BE2C (cell line): Measurements from ENCODE around the gene PDS5A.
"Not testable (repeated sequence)": the region's sequence is repeated elsewhere in the genome, so short reads cannot be mapped to it uniquely, and the experiment has no call there.

Experiments used
- DNase-seq: peaks from one replicate; pipeline ENCODE4 v3.0.0-alpha.2; 2020
- H3K27me3 ChIP-seq: fragments of 250-450 bp; sonication (Bioruptor Pico); 2 replicates; pipeline ENCODE4 v1.5.1; 2020; ENCODE audit warnings: mild to moderate bottlenecking
- H3K36me3 ChIP-seq: fragments of 250-450 bp; sonication (Bioruptor Pico); 2 replicates; pipeline ENCODE4 v1.5.1; 2020; ENCODE audit warnings: mild to moderate bottlenecking
- H3K4me1 ChIP-seq: fragments of 250-450 bp; sonication (Bioruptor Pico); 2 replicates; pipeline ENCODE4 v1.5.1; 2020
- H3K4me3 ChIP-seq: 2 replicates; pipeline ENCODE4 v1.5.1; 2011; ENCODE audit warnings: low read depth, low read length
- H3K9me3 ChIP-seq: fragments of 250-450 bp; sonication (Bioruptor Pico); 2 replicates; pipeline ENCODE4 v1.5.1; 2020
- TF ChIP-seq, protein P1 (sequence below): IDR thresholded peaks from 2 replicates; pipeline ENCODE4 v1.5.1; 2012; ENCODE audit warnings: mild to moderate bottlenecking, low read depth, low read length

Gene PDS5A

DNA sequence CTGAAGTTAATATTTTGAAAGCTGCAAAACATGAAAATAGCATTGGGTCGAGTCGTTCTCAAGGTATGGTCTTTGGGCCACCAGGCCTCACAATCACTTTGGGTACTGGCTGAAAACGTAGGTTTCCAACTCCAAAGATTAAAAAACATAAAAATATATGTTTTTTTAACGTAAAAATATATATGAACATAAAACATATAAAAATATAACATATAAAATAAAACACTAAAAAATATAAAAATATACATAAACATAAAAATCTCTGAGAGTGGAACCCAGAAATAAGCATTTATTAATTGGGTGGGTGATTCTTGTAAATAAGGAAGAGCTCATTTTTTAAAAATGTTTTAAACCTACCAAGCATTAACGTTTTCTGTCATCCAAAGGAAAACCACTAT, 666 bp upstream of the PDS5A start:
- peaks cover 33% of the 10 kb centered on the region for H3K36me3 ChIP-seq
- H3K9me3 ChIP-seq = no peaks in the 10 kb centered on the region
- no peak for DNase-seq
- TF ChIP-seq, protein P1, sequence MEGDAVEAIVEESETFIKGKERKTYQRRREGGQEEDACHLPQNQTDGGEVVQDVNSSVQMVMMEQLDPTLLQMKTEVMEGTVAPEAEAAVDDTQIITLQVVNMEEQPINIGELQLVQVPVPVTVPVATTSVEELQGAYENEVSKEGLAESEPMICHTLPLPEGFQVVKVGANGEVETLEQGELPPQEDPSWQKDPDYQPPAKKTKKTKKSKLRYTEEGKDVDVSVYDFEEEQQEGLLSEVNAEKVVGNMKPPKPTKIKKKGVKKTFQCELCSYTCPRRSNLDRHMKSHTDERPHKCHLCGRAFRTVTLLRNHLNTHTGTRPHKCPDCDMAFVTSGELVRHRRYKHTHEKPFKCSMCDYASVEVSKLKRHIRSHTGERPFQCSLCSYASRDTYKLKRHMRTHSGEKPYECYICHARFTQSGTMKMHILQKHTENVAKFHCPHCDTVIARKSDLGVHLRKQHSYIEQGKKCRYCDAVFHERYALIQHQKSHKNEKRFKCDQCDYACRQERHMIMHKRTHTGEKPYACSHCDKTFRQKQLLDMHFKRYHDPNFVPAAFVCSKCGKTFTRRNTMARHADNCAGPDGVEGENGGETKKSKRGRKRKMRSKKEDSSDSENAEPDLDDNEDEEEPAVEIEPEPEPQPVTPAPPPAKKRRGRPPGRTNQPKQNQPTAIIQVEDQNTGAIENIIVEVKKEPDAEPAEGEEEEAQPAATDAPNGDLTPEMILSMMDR = no peak
- H3K27me3 ChIP-seq = no peaks in the 10 kb centered on the region
- peak overlapping the region; percentile 62 for H3K4me3 ChIP-seq
- H3K4me1 ChIP-seq = no peaks in the 10 kb centered on the region

DNA sequence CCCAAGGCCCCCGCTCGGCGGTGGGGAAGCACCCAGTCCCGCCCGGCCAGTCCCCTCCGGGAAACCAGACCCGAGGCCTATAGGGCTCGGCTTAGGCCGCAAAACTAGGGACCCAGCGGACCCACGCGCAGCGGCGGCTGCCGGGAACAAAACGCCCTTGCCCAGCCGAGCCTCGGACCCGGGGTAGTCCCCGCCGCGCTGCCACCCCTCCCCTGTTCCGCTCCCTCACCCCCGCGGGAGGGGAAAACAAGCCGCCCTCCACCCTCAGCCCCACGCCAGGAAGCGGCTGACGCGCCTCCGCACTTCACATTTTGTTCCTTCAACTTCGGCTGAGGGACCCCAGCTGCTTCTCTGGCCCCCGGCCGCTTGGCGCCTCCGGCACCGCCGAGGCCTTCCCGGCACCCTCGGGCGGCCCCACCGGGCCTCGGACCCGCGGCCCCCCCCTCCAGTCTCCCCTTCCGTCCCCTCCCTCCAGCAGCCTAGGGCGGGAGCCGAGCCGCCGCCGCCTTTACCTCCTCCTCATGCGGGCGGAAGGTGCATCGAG, 694 bp downstream of the PDS5A start:
- H3K9me3 ChIP-seq = no peaks in the 10 kb centered on the region
- no peaks in the 10 kb centered on the region for H3K27me3 ChIP-seq
- H3K4me1 ChIP-seq = no peaks in the 10 kb centered on the region
- peak; percentile 49 for DNase-seq
- H3K36me3 ChIP-seq = peaks cover 38% of the 10 kb centered on the region
- TF ChIP-seq, protein P1 = no peak
- H3K4me3 ChIP-seq = peak overlapping the region; percentile 90

DNA sequence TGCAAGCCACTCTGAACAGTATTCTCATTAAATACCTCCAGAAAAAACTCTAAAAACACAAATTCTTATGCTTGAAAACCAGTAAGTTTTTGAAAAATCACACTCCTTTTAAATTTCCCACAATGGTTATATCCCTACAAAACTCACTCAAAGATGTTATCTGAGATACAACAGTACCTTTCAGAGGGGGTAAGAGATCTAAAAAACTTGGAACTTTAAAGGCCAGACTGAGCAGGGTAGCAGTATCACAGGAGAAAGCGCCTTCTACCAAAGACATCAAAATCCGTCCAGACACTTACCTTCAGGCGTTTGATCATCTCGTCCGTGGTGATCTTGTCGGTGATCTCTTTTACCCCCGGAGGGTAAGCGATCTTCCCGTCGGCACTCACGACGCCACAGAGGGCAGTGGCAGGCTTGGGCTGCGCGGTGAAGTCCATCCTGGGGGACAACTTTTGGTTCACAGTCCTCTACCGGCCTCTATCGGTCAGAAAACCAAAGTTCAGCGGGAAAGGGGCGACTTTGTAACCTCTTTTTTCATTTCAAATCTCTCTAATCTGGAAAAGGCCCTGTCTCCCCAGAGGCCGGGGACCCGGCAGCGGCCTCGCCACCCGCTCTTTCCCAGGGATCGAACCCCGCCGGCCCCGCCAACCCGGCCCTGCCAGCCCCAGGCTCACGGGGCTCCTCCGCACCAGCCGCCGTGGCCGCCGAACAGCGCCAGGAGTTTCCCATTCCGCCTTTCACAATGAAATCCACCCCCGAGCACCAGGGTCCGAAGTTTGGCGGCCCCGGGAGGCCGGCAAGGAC, 1.4 kb downstream of the PDS5A start:
- peak; percentile 82 for DNase-seq
- TF ChIP-seq, protein P1 = peak; percentile 95
- Histone ChIP-seq H3K4me1 (no peaks in the 10 kb centered on the region), H3K27me3 (no peaks in the 10 kb centered on the region), H3K4me3 (peak overlapping the region; percentile 90), H3K9me3 (no peaks in the 10 kb centered on the region), H3K36me3 (peaks cover 45% of the 10 kb centered on the region)

DNA sequence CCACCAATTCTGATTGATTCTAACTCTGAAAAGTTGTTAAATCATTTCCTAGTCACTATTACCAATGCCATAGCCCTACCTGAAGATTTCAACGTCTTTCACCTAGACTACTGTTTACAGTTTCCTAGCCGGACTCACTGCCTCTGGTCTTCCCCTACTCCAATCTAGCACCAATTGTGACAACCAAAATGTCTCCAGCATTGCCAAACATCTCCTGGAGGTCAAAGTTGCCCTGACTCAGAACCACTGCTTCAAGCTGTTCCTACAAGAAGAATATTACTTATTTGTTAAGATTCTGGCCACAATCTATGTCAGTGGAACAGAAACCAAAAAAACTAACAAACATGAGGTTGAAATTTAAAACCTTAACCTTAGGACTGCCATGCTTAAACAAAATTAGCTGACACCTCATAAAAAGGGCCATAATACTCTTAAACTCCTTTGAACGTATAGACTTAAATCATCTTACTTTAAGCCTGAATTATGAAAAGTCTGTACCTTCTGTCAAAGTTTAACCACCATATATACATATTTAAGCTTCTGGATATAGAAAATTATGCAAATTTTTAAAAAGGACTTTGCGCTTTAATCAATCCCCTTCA, 2.1 kb downstream of the PDS5A start:
- no peak for DNase-seq
- Histone ChIP-seq H3K27me3 (no peaks in the 10 kb centered on the region), H3K4me3 (peak overlapping the region; percentile 90), H3K9me3 (no peaks in the 10 kb centered on the region), H3K4me1 (no peaks in the 10 kb centered on the region), H3K36me3 (peaks cover 51% of the 10 kb centered on the region)
- TF ChIP-seq, protein P1 = no peak

- not testable (repeated sequence) for H3K27me3 ChIP-seq, DNase-seq, H3K9me3 ChIP-seq, H3K4me1 ChIP-seq, H3K4me3 ChIP-seq
- H3K36me3 ChIP-seq = peaks cover 67% of the 10 kb centered on the region
Measured at GRCh38 chr4:39973052-39973451, 4.7 kb downstream of the PDS5A start.

- Histone ChIP-seq H3K27me3 (no peaks in the 10 kb centered on the region), H3K36me3 (peaks cover 64% of the 10 kb centered on the region), H3K9me3 (no peaks in the 10 kb centered on the region), H3K4me1 (no peaks in the 10 kb centered on the region), H3K4me3 (no peak overlapping the region)
- no peak for DNase-seq
- TF ChIP-seq, protein P1 = no peak
Measured at GRCh38 chr4:39970671-39971640, 6.8 kb downstream of the PDS5A start.
